Lower lobe of right lung (tissue), 2 donors: ENCODE data around the gene ABCF3. TPM values are rescaled to one million over a fixed set of nuclear protein-coding genes. Genes with fewer than 3 reads are reported as not detected.

Experiments
- ATAC-seq, 2 donors: fragments of 200-7000 bp; cut with Tn5 transposase; one replicate each; pipeline ENCODE4 v1.9.1; 2020 to 2022; ENCODE audit warnings: mild to moderate bottlenecking in 2 of 2, moderate library complexity in 2 of 2
- DNase-seq: peaks from one replicate; pipeline ENCODE4 v3.0.0-alpha.2; 2020
- H3K27ac ChIP-seq: fragments of 200-600 bp; one replicate; pipeline ENCODE4 v1.8.0; 2022
- H3K27me3 ChIP-seq: fragments of 200-600 bp; one replicate; pipeline ENCODE4 v1.8.0; 2022; ENCODE audit warnings: low read depth
- H3K36me3 ChIP-seq: fragments of 200-600 bp; one replicate; pipeline ENCODE4 v1.8.0; 2022; ENCODE audit warnings: mild to moderate bottlenecking
- H3K4me1 ChIP-seq: fragments of 200-600 bp; one replicate; pipeline ENCODE4 v1.8.0; 2022
- H3K4me3 ChIP-seq: fragments of 200-600 bp; one replicate; pipeline ENCODE4 v1.8.0; 2022; ENCODE audit warnings: mild to moderate bottlenecking
- H3K9me3 ChIP-seq: fragments of 200-600 bp; one replicate; pipeline ENCODE4 v1.8.0; 2022
- CTCF ChIP-seq: fragments of 200-600 bp; IDR thresholded peaks from one replicate; pipeline ENCODE4 v1.8.0; 2022; ENCODE audit warnings: antibody characterized with exemption, mild to moderate bottlenecking
- intact Hi-C: fragments of 100-400 bp; cut with DNase I; formaldehyde crosslinking; loops from one replicate; pipeline ENCODE4 v1.11.0; 2022
- total RNA-seq: library from RNA; stranded (reverse); fragmentation: NEBNext Ultra II Directional; extraction: Animal tissue kit (Norgen Biotek cat#: 25700); gene quantifications from one replicate; pipeline ENCODE4 v1.2.1, GENCODE V29; 2021
- donor health status: DM: no; HTN: yes; CAD: no; lungs with severe emphysema.

ABCF3 gene
- total RNA-seq, 1 donor from 2014 or later, result 60.7 TPM

GRCh38 chr3:184192889-184193288 is 6.9 kb downstream of the ABCF3 start:
- intact Hi-C loops, result no loop called here
- Histone ChIP-seq H3K4me1 (peaks cover 3% of the 10 kb centered on the region), H3K36me3 (peaks cover 88% of the 10 kb centered on the region), H3K9me3 (no peaks in the 10 kb centered on the region), H3K27ac (no peak overlapping the region), H3K4me3 (no peak overlapping the region), H3K27me3 (no peaks in the 10 kb centered on the region)
- TF ChIP-seq CTCF, result no peak
- DNase-seq (no peak), ATAC-seq (no peak)

- intact Hi-C loops, result no loop called here
- H3K9me3 ChIP-seq, result no peaks in the 10 kb centered on the region
These were observed 8.1 kb downstream of the ABCF3 start for GRCh38 chr3:184193991-184194539.

GRCh38 chr3:184196536-184196935 is 10.5 kb downstream of the ABCF3 start:
- ATAC-seq (no peak), DNase-seq (no peak)
- intact Hi-C loops, result no loop called here
- Histone ChIP-seq H3K4me3 (no peak overlapping the region), H3K4me1 (no peaks in the 10 kb centered on the region), H3K27ac (no peak overlapping the region), H3K27me3 (no peaks in the 10 kb centered on the region), H3K36me3 (peaks cover 52% of the 10 kb centered on the region), H3K9me3 (no peaks in the 10 kb centered on the region)
- TF ChIP-seq CTCF, result no peak

More at GRCh38 chr3:184193991-184194539, 8.1 kb downstream of the ABCF3 start:
- no peaks in the 10 kb centered on the region for H3K27me3 ChIP-seq
- no peaks in the 10 kb centered on the region for H3K4me1 ChIP-seq
- DNase-seq, result no peak
- no peak overlapping the region for H3K27ac ChIP-seq
- peak in 1 of 2 donors; percentile 17 for ATAC-seq
- no peak overlapping the region for H3K4me3 ChIP-seq
- no peak for TF ChIP-seq CTCF
- peaks cover 76% of the 10 kb centered on the region for H3K36me3 ChIP-seq

GRCh38 chr3:184198509-184198908 is 12.5 kb downstream of the ABCF3 start:
- no peak overlapping the region for H3K4me3 ChIP-seq
- H3K9me3 ChIP-seq, result no peaks in the 10 kb centered on the region
- H3K36me3 ChIP-seq, result peaks cover 32% of the 10 kb centered on the region
- no peak for TF ChIP-seq CTCF
- H3K27ac ChIP-seq, result no peak overlapping the region
- intact Hi-C loops, result no loop called here
- DNase-seq (no peak), ATAC-seq (no peak)
- H3K4me1 ChIP-seq, result no peaks in the 10 kb centered on the region
- no peaks in the 10 kb centered on the region for H3K27me3 ChIP-seq

- DNase-seq (no peak), ATAC-seq (no peak)
- no peaks in the 10 kb centered on the region for H3K27me3 ChIP-seq
- peaks cover 9% of the 10 kb centered on the region for H3K36me3 ChIP-seq
- H3K9me3 ChIP-seq, result no peaks in the 10 kb centered on the region
- H3K4me3 ChIP-seq, result no peak overlapping the region
- TF ChIP-seq CTCF, result no peak
- intact Hi-C loops, result no loop called here
- no peak overlapping the region for H3K27ac ChIP-seq
- H3K4me1 ChIP-seq, result no peaks in the 10 kb centered on the region
These were observed 14.8 kb downstream of the ABCF3 start for GRCh38 chr3:184200825-184201224.
